ENCODE data around the gene FBXO42. TPM values are rescaled to one million over a fixed set of nuclear protein-coding genes. Genes with fewer than 3 reads are reported as not detected.

FBXO42 gene
- total and polyA plus RNA-seq, 2 of the 8 experiments (the other 6 are each of a cell fraction or from before 2014, with no cell fraction given): 15.1 to 17.0 TPM

DNA sequence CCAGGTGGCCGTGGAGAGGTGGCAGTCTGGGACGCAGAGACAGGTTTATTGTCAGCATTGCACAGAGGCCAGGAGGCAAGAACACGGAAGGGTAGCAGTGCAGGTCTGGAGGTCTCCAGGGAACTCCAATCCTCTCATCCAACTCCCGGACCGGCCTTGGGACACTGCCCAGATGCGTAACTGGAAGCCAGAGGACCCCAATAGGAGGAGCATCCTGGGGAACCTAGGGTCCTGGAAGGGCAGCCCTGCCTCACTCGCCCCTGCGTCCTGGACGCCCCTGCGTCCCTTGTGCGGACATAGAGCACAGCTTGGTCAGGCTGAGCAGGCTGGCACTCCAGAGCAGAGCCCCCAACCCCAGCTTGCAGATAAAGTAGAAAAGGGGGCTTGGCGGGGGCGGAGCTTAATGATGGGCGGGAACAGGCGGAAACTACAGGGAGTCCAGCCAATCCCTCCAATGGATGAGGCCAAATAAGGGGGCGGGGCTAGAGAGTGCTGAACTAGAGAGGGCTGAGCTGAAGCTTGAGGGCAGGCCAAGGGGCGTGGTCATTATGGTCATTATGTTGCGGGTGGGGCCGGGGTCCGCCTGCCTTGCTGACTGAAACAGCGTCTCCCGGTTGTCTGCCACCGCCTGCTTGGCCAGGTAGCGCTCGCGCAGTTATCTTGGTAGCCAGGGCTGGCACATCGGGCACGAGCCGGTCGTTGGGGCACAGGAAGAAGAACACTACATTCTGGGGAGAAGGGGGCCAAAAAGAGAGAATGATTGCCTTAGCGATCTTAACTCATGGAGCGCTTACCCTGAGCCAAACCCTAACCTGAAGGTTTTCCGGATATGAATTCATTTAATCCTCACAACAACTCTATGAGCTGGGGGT lies 136.2 kb downstream of the FBXO42 start:
- peak; percentile 55 for FAIRE-seq
- H3K27ac ChIP-seq (ENCODE audit: low read depth, low read length): no peak overlapping the region
- CTCF ChIA-PET (ENCODE audit: partially characterized antibody): interaction anchor here (0.6 to 2.6 kb wide), 8 partner anchors 8 to 208 kb away, joined by 3 to 13 read pairs (median 4); no protein-coding TSS in a partner anchor
- H2BK5ac ChIP-seq (ENCODE audit: low read depth, low read length): peak overlapping the region; percentile 47; the same call in 1 of the 2 replicates
- H4K8ac ChIP-seq (ENCODE audit: extremely low read depth, insufficient read depth, low read length): no peak overlapping the region; the same call in 1 of the 2 replicates
- peak overlapping the region; percentile 9 for H3K4ac ChIP-seq (replicated peaks; ENCODE audit: insufficient read length, low read depth, low read length)
- peak overlapping the region; percentile 22 for H4K91ac ChIP-seq (replicated peaks; ENCODE audit: insufficient read length, low read length)
- H3K36me3 ChIP-seq (ENCODE audit: control insufficient read depth in 2 of 4, insufficient read depth in 4 of 4, low read length in 3 of 4): no peaks in the 10 kb centered on the region
- peak overlapping the region; percentile 66 for H3K18ac ChIP-seq (ENCODE audit: extremely low read depth, low read length)
- H2BK15ac ChIP-seq (ENCODE audit: low read length): peak overlapping the region; percentile 98; the same call in 1 of the 2 replicates
- POLR2A ChIA-PET (ENCODE audit: partially characterized antibody): interaction anchor here (0.9 to 4.5 kb wide), 3 partner anchors 9 to 12 kb away, joined by 4 to 26 read pairs (median 12); no protein-coding TSS in a partner anchor
- no peak overlapping the region for H3K14ac ChIP-seq (ENCODE audit: insufficient read length)
- WGBS, 2 experiments (ENCODE audit: extremely low coverage in 1 of 2, insufficient coverage in 1 of 2, insufficient read length in 1 of 2, insufficient replicate concordance in 2 of 2, low coverage in 1 of 2, low lambda C conversion rate in 2 of 2, missing lambda C conversion rate in 1 of 2): 14% methylated on average over 33 of the region's 33 CpGs; no CpG with 5 or more reads in 1 of the 2 experiments
- H2BK20ac ChIP-seq (ENCODE audit: low read length): no peak overlapping the region
- H3K4me3 ChIP-seq (ENCODE audit: extremely low read depth in 1 of 4, insufficient read depth in 2 of 4, low read depth in 3 of 4, low read length in 4 of 4): peak overlapping the region; percentile 24 to 62 (median 54); a peak in 7 of 8 replicates
- H2BK12ac ChIP-seq (ENCODE audit: low read depth, low read length): peak overlapping the region; percentile 78; the same call in 1 of the 2 replicates
- no peak overlapping the region for H3K23ac ChIP-seq (ENCODE audit: insufficient read length)
- DNase-seq (ENCODE audit: low read depth in 1 of 2, low spot score in 2 of 2): peak; percentile 95 to 97
- H3K4me2 ChIP-seq (ENCODE audit: insufficient read depth in 1 of 2, low read depth in 2 of 2, low read length in 2 of 2): peak overlapping the region; percentile 90 to 95
- peaks cover 27% of the 10 kb centered on the region for H3K23me2 ChIP-seq (ENCODE audit: low read depth, low read length)
- no peak overlapping the region; a peak in 1 of 7 replicates for H3K9ac ChIP-seq (replicated peaks in 1 of 4; ENCODE audit: extremely low read depth in 1 of 4, low read depth in 3 of 4, low read length in 3 of 4)
- H3K79me2 ChIP-seq (ENCODE audit: control insufficient read depth in 1 of 2, insufficient read depth in 2 of 2, low read length in 2 of 2): peaks cover 0 to 11% of the 10 kb centered on the region in 2 experiments; a peak in 3 of 4 replicates
- no peak overlapping the region for H4K5ac ChIP-seq (ENCODE audit: insufficient read length, low read depth, low read length)
- H3K56ac ChIP-seq (replicated peaks; ENCODE audit: insufficient read length, low read depth, low read length): no peak overlapping the region
- H3K27me3 ChIP-seq (replicated peaks in 1 of 4; ENCODE audit: control insufficient read depth in 3 of 4, extremely low read depth in 1 of 4, insufficient read depth in 3 of 4, low read length in 3 of 4): peaks cover 0 to 14% (median 6%) of the 10 kb centered on the region in 4 experiments; a peak in 5 of 7 replicates
- H4K20me1 ChIP-seq (replicated peaks in 1 of 2; ENCODE audit: control insufficient read depth in 1 of 2, insufficient read depth in 2 of 2, low read length in 2 of 2): no peaks in the 10 kb centered on the region
- H3K79me1 ChIP-seq (ENCODE audit: low read depth, low read length): no peaks in the 10 kb centered on the region
- H2BK120ac ChIP-seq (replicated peaks; ENCODE audit: low read depth, low read length): peak overlapping the region; percentile 6
- H3K4me1 ChIP-seq (replicated peaks in 1 of 4; ENCODE audit: control insufficient read depth in 3 of 4, insufficient read depth in 4 of 4, low read length in 3 of 4): peaks cover 10 to 34% (median 26%) of the 10 kb centered on the region in 4 experiments
- H2AFZ ChIP-seq (ENCODE audit: low read length): peak overlapping the region; percentile 74
- H2AK5ac ChIP-seq (ENCODE audit: low read depth, low read length): no peak overlapping the region
- H3K9me3 ChIP-seq (ENCODE audit: insufficient read depth in 2 of 2, low read depth in 1 of 2, low read length in 1 of 2): no peaks in the 10 kb centered on the region
- peak; percentile 78; the same call in 1 of the 2 replicates for TF ChIP-seq RBBP5 (IDR thresholded peaks at IDR 0.05; ENCODE audit: borderline replicate concordance, low read depth, low read length)
- peak; percentile 58; the same call in 1 of the 2 replicates for TF ChIP-seq SP1 (IDR thresholded peaks at IDR 0.05; ENCODE audit: low read depth, low read length)
- TF ChIP-seq, protein P1, sequence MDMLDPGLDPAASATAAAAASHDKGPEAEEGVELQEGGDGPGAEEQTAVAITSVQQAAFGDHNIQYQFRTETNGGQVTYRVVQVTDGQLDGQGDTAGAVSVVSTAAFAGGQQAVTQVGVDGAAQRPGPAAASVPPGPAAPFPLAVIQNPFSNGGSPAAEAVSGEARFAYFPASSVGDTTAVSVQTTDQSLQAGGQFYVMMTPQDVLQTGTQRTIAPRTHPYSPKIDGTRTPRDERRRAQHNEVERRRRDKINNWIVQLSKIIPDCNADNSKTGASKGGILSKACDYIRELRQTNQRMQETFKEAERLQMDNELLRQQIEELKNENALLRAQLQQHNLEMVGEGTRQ (IDR thresholded peaks at IDR 0.05; ENCODE audit: low read length): no peak
- TF ChIP-seq SRF (IDR thresholded peaks at IDR 0.05; ENCODE audit: low read depth, low read length): peak; percentile 50; the same call in 1 of the 2 replicates
- no peak for TF ChIP-seq PHF8 (conservative IDR thresholded peaks at IDR 0.05; ENCODE audit: low read depth, low read length)
- TF ChIP-seq ASH2L (IDR thresholded peaks at IDR 0.05; ENCODE audit: low read length): peak; percentile 23
- TF ChIP-seq SP4 (IDR thresholded peaks at IDR 0.05; ENCODE audit: low read length): peak; percentile 75
- TF ChIP-seq, protein P2, sequence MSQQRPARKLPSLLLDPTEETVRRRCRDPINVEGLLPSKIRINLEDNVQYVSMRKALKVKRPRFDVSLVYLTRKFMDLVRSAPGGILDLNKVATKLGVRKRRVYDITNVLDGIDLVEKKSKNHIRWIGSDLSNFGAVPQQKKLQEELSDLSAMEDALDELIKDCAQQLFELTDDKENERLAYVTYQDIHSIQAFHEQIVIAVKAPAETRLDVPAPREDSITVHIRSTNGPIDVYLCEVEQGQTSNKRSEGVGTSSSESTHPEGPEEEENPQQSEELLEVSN (IDR thresholded peaks at IDR 0.05): peak; percentile 5; the same call in 1 of the 2 replicates
